H1 (cell line): Measurements from ENCODE around the gene MRPL39. TPM values are rescaled to one million over a fixed set of nuclear protein-coding genes. Genes with fewer than 3 reads are reported as not detected.

Source experiments
- CTCF ChIA-PET: fragments of 300-600 bp; sonication (Branson Sonifier 250); formaldehyde crosslinking; loops from one replicate; lab custom pipeline; 2021; ENCODE audit not compliant: partially characterized antibody; lab: Charles Lee
- POLR2A ChIA-PET: fragments of 300-600 bp; sonication (Branson Sonifier 250); formaldehyde crosslinking; loops from one replicate; lab custom pipeline; 2021; ENCODE audit warnings: inconsistent platforms; ENCODE audit not compliant: partially characterized antibody; lab: Charles Lee
- DNase-seq, 2 experiments: peaks; one replicate each; pipeline versions ENCODE4 v3.0.0 to v3.0.0-alpha.2; 2010 to 2022; ENCODE audit warnings: low spot score in 2 of 2, low read depth in 1 of 2, mixed read lengths in 1 of 2
- FAIRE-seq: peaks from 2 replicates; lab custom pipeline; 2011; peaks lifted over from hg19 to GRCh38; lab: Jason Lieb, UNC
- H2AFZ ChIP-seq: 2 replicates; pipeline ENCODE4 v1.8.1; 2012; ENCODE audit warnings: low read length, inconsistent platforms
- H2AK5ac ChIP-seq: 2 replicates; pipeline ENCODE4 v1.6.1; 2013; ENCODE audit warnings: low read depth, low read length
- H2BK120ac ChIP-seq: replicated peaks from 2 replicates; pipeline ENCODE3; 2013; ENCODE audit warnings: low read depth, low read length, inconsistent platforms
- H2BK12ac ChIP-seq: 2 replicates; pipeline ENCODE4 v1.6.1; 2013; ENCODE audit warnings: low read depth, low read length
- H2BK15ac ChIP-seq: 2 replicates; pipeline ENCODE4 v1.6.1; 2013; ENCODE audit warnings: low read length
- H2BK20ac ChIP-seq: 2 replicates; pipeline ENCODE4 v1.6.1; 2013; ENCODE audit warnings: low read length
- H2BK5ac ChIP-seq: 2 replicates; pipeline ENCODE4 v1.6.1; 2013; ENCODE audit warnings: low read depth, low read length
- H3K14ac ChIP-seq: 2 replicates; pipeline ENCODE4 v1.6.1; 2013; ENCODE audit warnings: inconsistent platforms; ENCODE audit not compliant: insufficient read length
- H3K18ac ChIP-seq: 2 replicates; pipeline ENCODE4 v1.6.1; 2013; ENCODE audit warnings: low read length; ENCODE audit errors: extremely low read depth
- H3K23ac ChIP-seq: 2 replicates; pipeline ENCODE4 v1.6.1; 2013; ENCODE audit warnings: inconsistent platforms; ENCODE audit not compliant: insufficient read length
- H3K23me2 ChIP-seq: 2 replicates; pipeline ENCODE4 v1.6.1; 2013; ENCODE audit warnings: low read depth, low read length
- H3K27ac ChIP-seq: 2 replicates; pipeline ENCODE4 v1.6.1; 2011; ENCODE audit warnings: low read depth, low read length, inconsistent platforms
- H3K27me3 ChIP-seq, 4 experiments: replicated peaks in 1 of 4; 1 replicate in 1 of 4; 2 replicates in 3 of 4; pipeline versions ENCODE4 v1.6.1 to v1.8.1; 2011 to 2013; ENCODE audit warnings: low read length in 3 of 4, mild to moderate bottlenecking in 3 of 4, inconsistent platforms in 2 of 4, mixed read lengths in 2 of 4, moderate library complexity in 1 of 4; ENCODE audit not compliant: control insufficient read depth in 3 of 4, insufficient read depth in 3 of 4; ENCODE audit errors: extremely low read depth in 1 of 4
- H3K36me3 ChIP-seq, 4 experiments: 2 replicates each; pipeline versions ENCODE4 v1.6.1 to v1.8.1; 2011 to 2013; ENCODE audit warnings: mild to moderate bottlenecking in 4 of 4, low read length in 3 of 4, moderate library complexity in 2 of 4, control low read depth in 1 of 4, inconsistent platforms in 1 of 4; ENCODE audit not compliant: insufficient read depth in 4 of 4, control insufficient read depth in 2 of 4
- H3K4ac ChIP-seq: replicated peaks from 2 replicates; pipeline ENCODE3; 2013; ENCODE audit warnings: low read length, low read depth, mixed read lengths, inconsistent platforms; ENCODE audit not compliant: insufficient read length
- H3K4me1 ChIP-seq, 4 experiments: replicated peaks in 1 of 4; 1 replicate in 1 of 4; 2 replicates in 3 of 4; pipeline versions ENCODE4 v1.6.1 to v1.8.1; 2011 to 2013; ENCODE audit warnings: low read length in 3 of 4, inconsistent platforms in 2 of 4, mixed read lengths in 1 of 4; ENCODE audit not compliant: insufficient read depth in 4 of 4, control insufficient read depth in 3 of 4
- H3K4me2 ChIP-seq, 2 experiments: 2 replicates each; pipeline versions ENCODE4 v1.6.1 to v1.8.1; 2011 to 2013; ENCODE audit warnings: low read depth in 2 of 2, low read length in 2 of 2, control low read depth in 1 of 2, inconsistent platforms in 1 of 2, mild to moderate bottlenecking in 1 of 2; ENCODE audit not compliant: insufficient read depth in 1 of 2
- H3K4me3 ChIP-seq, 4 experiments: fragments of 200-600, 300-600 bp in 1 of 4; sonication (generic), shearing (Covaris generic), sonication (Bioruptor Twin) in 1 of 4; 2 replicates each; pipeline versions ENCODE4 v1.5.1 to v1.8.1; 2011 to 2016; ENCODE audit warnings: low read length in 4 of 4, low read depth in 3 of 4, control low read depth in 2 of 4, inconsistent platforms in 2 of 4, mild to moderate bottlenecking in 2 of 4, mixed read lengths in 1 of 4, moderate library complexity in 1 of 4; ENCODE audit not compliant: insufficient read depth in 2 of 4; ENCODE audit errors: extremely low read depth in 1 of 4
- H3K56ac ChIP-seq: replicated peaks from 2 replicates; pipeline ENCODE3; 2013; ENCODE audit warnings: low read depth, mild to moderate bottlenecking, mixed read lengths, low read length, inconsistent platforms; ENCODE audit not compliant: insufficient read length
- H3K79me1 ChIP-seq: 2 replicates; pipeline ENCODE4 v1.6.1; 2013; ENCODE audit warnings: low read depth, low read length, control low read depth
- H3K79me2 ChIP-seq, 2 experiments: 2 replicates each; pipeline versions ENCODE4 v1.6.1 to v1.8.1; 2012 to 2013; ENCODE audit warnings: low read length in 2 of 2, mild to moderate bottlenecking in 2 of 2, inconsistent platforms in 1 of 2; ENCODE audit not compliant: insufficient read depth in 2 of 2, control insufficient read depth in 1 of 2
- H3K9ac ChIP-seq, 4 experiments: replicated peaks in 1 of 4; 1 replicate in 1 of 4; 2 replicates in 3 of 4; pipeline versions ENCODE4 v1.6.1 to v1.8.1; 2011 to 2013; ENCODE audit warnings: low read depth in 3 of 4, low read length in 3 of 4, control low read depth in 2 of 4, mild to moderate bottlenecking in 2 of 4, moderate library complexity in 2 of 4, inconsistent platforms in 1 of 4; ENCODE audit errors: extremely low read depth in 1 of 4
- H3K9me3 ChIP-seq, 2 experiments: 2 replicates each; pipeline versions ENCODE4 v1.6.1 to v1.8.1; 2012 to 2013; ENCODE audit warnings: mild to moderate bottlenecking in 2 of 2, moderate library complexity in 2 of 2, control low read depth in 1 of 2, inconsistent platforms in 1 of 2, low read depth in 1 of 2, low read length in 1 of 2, mixed read lengths in 1 of 2; ENCODE audit not compliant: insufficient read depth in 2 of 2
- H4K20me1 ChIP-seq, 2 experiments: replicated peaks in 1 of 2; 2 replicates each; pipeline versions ENCODE3 to v1.8.1; 2011 to 2013; ENCODE audit warnings: inconsistent platforms in 2 of 2, low read length in 2 of 2, mild to moderate bottlenecking in 1 of 2; ENCODE audit not compliant: insufficient read depth in 2 of 2, control insufficient read depth in 1 of 2
- H4K5ac ChIP-seq: 2 replicates; pipeline ENCODE4 v1.6.1; 2013; ENCODE audit warnings: low read length, low read depth, mixed read lengths, inconsistent platforms; ENCODE audit not compliant: insufficient read length
- H4K8ac ChIP-seq: 2 replicates; pipeline ENCODE4 v1.8.0; 2013; ENCODE audit warnings: mild to moderate bottlenecking, moderate library complexity, low read length, inconsistent platforms; ENCODE audit not compliant: insufficient read depth; ENCODE audit errors: extremely low read depth
- H4K91ac ChIP-seq: replicated peaks from 2 replicates; pipeline ENCODE3; 2013; ENCODE audit warnings: low read length, mixed read lengths, inconsistent platforms; ENCODE audit not compliant: insufficient read length
- ATF3 ChIP-seq: IDR thresholded peaks from 2 replicates; pipeline ENCODE4 v1.6.1; 2011; ENCODE audit warnings: low read depth, mild to moderate bottlenecking, low read length; ENCODE audit not compliant: insufficient read depth
- CHD2 ChIP-seq: IDR thresholded peaks from 2 replicates; pipeline ENCODE4 v1.6.1; 2012; ENCODE audit warnings: low read length, improper control_type of control experiment
- FOSL1 ChIP-seq: IDR thresholded peaks from 2 replicates; pipeline ENCODE4 v1.6.1; 2011; ENCODE audit warnings: mild to moderate bottlenecking, low read depth, low read length, moderate library complexity; ENCODE audit not compliant: insufficient read depth
- GTF2F1 ChIP-seq: IDR thresholded peaks from 2 replicates; pipeline ENCODE4 v1.6.1; 2012; ENCODE audit warnings: low read depth, low read length, improper control_type of control experiment, borderline replicate concordance
- HDAC2 ChIP-seq, 2 experiments: fragments of 300-600 bp in 1 of 2; sonication (generic) in 1 of 2; IDR thresholded peaks; 2 replicates each; pipeline ENCODE4 v1.6.1; 2011 to 2012; ENCODE audit warnings: low read depth in 2 of 2, low read length in 2 of 2, mild to moderate bottlenecking in 2 of 2, moderate library complexity in 2 of 2, borderline replicate concordance in 1 of 2, inconsistent platforms in 1 of 2
- KDM1A ChIP-seq: fragments of 200-600, 300-600 bp; sonication (generic); IDR thresholded peaks from 2 replicates; pipeline ENCODE4 v1.7.1; 2016; ENCODE audit warnings: mild to moderate bottlenecking, low read length, borderline replicate concordance
- KDM4A ChIP-seq: IDR thresholded peaks from one replicate; pipeline ENCODE4 v1.7.1; 2012; ENCODE audit warnings: low read depth, mild to moderate bottlenecking, moderate library complexity, low read length, inconsistent platforms; ENCODE audit not compliant: severe bottlenecking
- MAFK ChIP-seq: IDR thresholded peaks from 2 replicates; pipeline ENCODE4 v1.6.1; 2012; ENCODE audit warnings: low read depth, mild to moderate bottlenecking, improper control_type of control experiment, low read length
- NANOG ChIP-seq: IDR thresholded peaks from 2 replicates; pipeline ENCODE4 v1.6.1; 2011; ENCODE audit warnings: low read length, low read depth, mild to moderate bottlenecking, inconsistent platforms; ENCODE audit not compliant: insufficient read depth, poor library complexity, severe bottlenecking
- PHF8 ChIP-seq: fragments of 200-600 bp; sonication (generic); conservative IDR thresholded peaks from 2 replicates; pipeline ENCODE4 v1.7.1; 2012; ENCODE audit warnings: low read depth, mild to moderate bottlenecking, inconsistent platforms, low read length, moderate library complexity
- POLR2A ChIP-seq, 2 experiments: IDR thresholded peaks; 1 replicate in 1 of 2; 2 replicates in 1 of 2; pipeline ENCODE4 v1.6.1; 2011; ENCODE audit warnings: low read depth in 2 of 2, low read length in 2 of 2, mild to moderate bottlenecking in 2 of 2; ENCODE audit errors: control extremely low read depth in 1 of 2
- TAF1 ChIP-seq: IDR thresholded peaks from 2 replicates; pipeline ENCODE4 v1.6.1; 2011; ENCODE audit warnings: mild to moderate bottlenecking, low read depth, low read length
- TBP ChIP-seq: IDR thresholded peaks from 2 replicates; pipeline ENCODE4 v1.6.1; 2011; ENCODE audit warnings: low read depth, low read length, improper control_type of control experiment
- YY1 ChIP-seq: IDR thresholded peaks from 2 replicates; pipeline ENCODE4 v1.6.1; 2011; ENCODE audit warnings: low read depth, mild to moderate bottlenecking, low read length
- WGBS, 2 experiments: shearing (Covaris generic) in 1 of 2; methylation state at CpG; one replicate each; pipeline versions ENCODE4 v1.1.6 to v1.1.7; 2013 to 2015; ENCODE audit warnings: low lambda C conversion rate in 2 of 2, mixed read lengths in 2 of 2, inconsistent platforms in 1 of 2, low coverage in 1 of 2, missing lambda C conversion rate in 1 of 2; ENCODE audit not compliant: insufficient replicate concordance in 2 of 2, insufficient coverage in 1 of 2, insufficient read length in 1 of 2; ENCODE audit errors: extremely low coverage in 1 of 2, missing lambda C conversion rate in 1 of 2; 5-methylcytosine and 5-hydroxymethylcytosine counted together
- polyA plus RNA-seq, 7 experiments: library from polyadenylated mRNA; depleted of rRNA in 3 of 7; stranded (reverse) in 5 of 7; unstranded in 2 of 7; fragments of >200 nt in 5 of 7; fragments of 200-250 nt in 2 of 7; gene quantifications; 1 replicate in 5 of 7; 2 replicates in 1 of 7; 4 replicates in 1 of 7; pipeline versions ENCODE4 v1.2.1 to v1.2.3, GENCODE V29; 2011 to 2013; ENCODE audit warnings: missing spikeins in 2 of 7, mixed read lengths in 2 of 7
- total RNA-seq: library from RNA; stranded (reverse); fragmentation: NEBNext Ultra II Directional; extraction: Animal tissue kit (Norgen Biotek cat#: 25700); gene quantifications from 2 replicates; pipeline ENCODE4 v1.2.1, GENCODE V29; 2021

MRPL39 gene
- total and polyA plus RNA-seq, 2 of the 8 experiments (the other 6 are each of a cell fraction or from before 2014, with no cell fraction given): 20.3 to 43.2 TPM

GRCh38 chr21:25541042-25541441 is 66.2 kb downstream of the MRPL39 start:
- no peaks in the 10 kb centered on the region for H3K79me2 ChIP-seq
- no peak for TF ChIP-seq KDM4A
- no peak for TF ChIP-seq CHD2
- no peak for TF ChIP-seq KDM1A
- no peak for TF ChIP-seq NANOG
- TF ChIP-seq GTF2F1: no peak
- TF ChIP-seq MAFK: no peak
- TF ChIP-seq ATF3: no peak
- TF ChIP-seq TBP: no peak
- TF ChIP-seq YY1: no peak
- no peak for TF ChIP-seq PHF8
- TF ChIP-seq POLR2A (IDR thresholded peaks at IDR 0.05; ENCODE audit: control extremely low read depth in 1 of 2, low read depth in 2 of 2, low read length in 2 of 2): no peak
- TF ChIP-seq HDAC2 (IDR thresholded peaks at IDR 0.05; ENCODE audit: borderline replicate concordance in 1 of 2, low read depth in 2 of 2, low read length in 2 of 2): no peak
- no peak for TF ChIP-seq FOSL1
- no peak for TF ChIP-seq TAF1

More at GRCh38 chr21:25541042-25541441, 66.2 kb downstream of the MRPL39 start:
- 76% methylated on average over 2 of the region's 2 CpGs; no CpG with 5 or more reads in 1 of the 2 experiments for WGBS, 2 experiments
- Histone ChIP-seq H4K91ac (no peak overlapping the region), H3K4ac (no peak overlapping the region), H4K5ac (no peak overlapping the region), H2BK12ac (no peak overlapping the region), H3K27ac (no peak overlapping the region), H3K56ac (no peak overlapping the region), H3K23me2 (no peaks in the 10 kb centered on the region), H3K4me3 (no peak overlapping the region), H2AK5ac (no peak overlapping the region), H2BK20ac (no peak overlapping the region), H2BK15ac (no peak overlapping the region), H3K18ac (no peak overlapping the region), H3K27me3 (no peaks in the 10 kb centered on the region), H2BK5ac (no peak overlapping the region), H3K9ac (peak overlapping the region in 1 of 4 experiments; percentile 8; a peak in 1 of 7 replicates), H4K8ac (no peak overlapping the region), H3K36me3 (no peaks in the 10 kb centered on the region), H3K14ac (no peak overlapping the region), H3K4me2 (no peak overlapping the region), H3K79me1 (no peaks in the 10 kb centered on the region), H3K4me1 (peaks cover 0 to 2% (median 0%) of the 10 kb centered on the region in 4 experiments; a peak in 1 of 7 replicates), H4K20me1 (no peaks in the 10 kb centered on the region), H2AFZ (no peak overlapping the region), H3K23ac (no peak overlapping the region), H2BK120ac (no peak overlapping the region), H3K9me3 (no peaks in the 10 kb centered on the region)
- DNase-seq: no peak
- FAIRE-seq: no peak
- ChIA-PET POLR2A (no interaction called here), CTCF (no interaction called here)
